Heart right ventricle (tissue), 16 donors: ENCODE measurements around the gene HPGDS. TPM values are rescaled to one million over a fixed set of nuclear protein-coding genes. Genes with fewer than 3 reads are reported as not detected.
A peak's percentile ranks its signal among the peaks of the same experiment; 100 is the strongest.
"Not testable (repeated sequence)": the region's sequence is repeated elsewhere in the genome, so short reads cannot be mapped to it uniquely, and the experiment has no call there.

Source experiments
- ATAC-seq, 8 donors: fragments of 200-7000 bp; cut with Tn5 transposase; one replicate each; pipeline ENCODE4 v1.9.1; 2020; ENCODE audit warnings: mild to moderate bottlenecking in 8 of 8, moderate library complexity in 8 of 8, moderate number of reproducible peaks in 1 of 8
- DNase-seq, 2 donors: peaks; one replicate each; pipeline ENCODE4 v3.0.0-alpha.2; 2020
- H3K27ac ChIP-seq, 10 donors: fragments of 200-600 bp; sonication (generic) in 2 of 10; one replicate each; pipeline versions ENCODE4 v1.5.0 to v1.8.0; 2020 to 2022; ENCODE audit warnings: mild to moderate bottlenecking in 3 of 10
- H3K27me3 ChIP-seq, 7 donors: fragments of 200-600 bp; one replicate each; pipeline ENCODE4 v1.8.0; 2021 to 2022; ENCODE audit warnings: mild to moderate bottlenecking in 2 of 7
- H3K36me3 ChIP-seq, 9 donors: fragments of 200-600 bp; sonication (generic) in 1 of 9; one replicate each; pipeline versions ENCODE4 v1.5.0 to v1.8.0; 2020 to 2022; ENCODE audit warnings: mild to moderate bottlenecking in 2 of 9
- H3K4me1 ChIP-seq, 9 donors: fragments of 200-600 bp; sonication (generic) in 1 of 9; one replicate each; pipeline versions ENCODE4 v1.5.0 to v1.8.0; 2020 to 2022; ENCODE audit warnings: mild to moderate bottlenecking in 4 of 9
- H3K4me3 ChIP-seq, 10 donors: fragments of 200-600 bp; sonication (generic) in 2 of 10; one replicate each; pipeline versions ENCODE4 v1.5.0 to v1.8.0; 2020 to 2022; ENCODE audit warnings: mild to moderate bottlenecking in 7 of 10, moderate library complexity in 2 of 10
- H3K9me3 ChIP-seq, 11 donors: fragments of 200-600 bp in 10 of 11; sonication (generic) in 2 of 11; one replicate each; pipeline versions ENCODE4 v1.5.0 to v1.8.0; 2013 to 2022; ENCODE audit warnings: mild to moderate bottlenecking in 2 of 11, control low read depth in 1 of 11, moderate library complexity in 1 of 11
- CTCF ChIP-seq, 9 donors: fragments of 200-600 bp; sonication (generic) in 2 of 9; IDR thresholded peaks; one replicate each; pipeline versions ENCODE4 v1.5.0 to v1.8.0; 2021 to 2022; ENCODE audit warnings: antibody characterized with exemption in 9 of 9, mild to moderate bottlenecking in 5 of 9, moderate library complexity in 1 of 9
- WGBS, 2 donors: extraction: QIAGEN DNeasy Blood & Tissue Kit; methylation state at CpG; one replicate each; pipeline ENCODE4 v1.1.7; 2013; ENCODE audit warnings: inconsistent platforms in 1 of 2; 5-methylcytosine and 5-hydroxymethylcytosine counted together
- intact Hi-C, 10 donors: fragments of 100-400 bp; cut with DNase I; formaldehyde crosslinking; loops; one replicate each; pipeline versions ENCODE4 v1.11.1 to v1.14.2; 2022
- polyA plus RNA-seq, 2 donors: library from polyadenylated mRNA; stranded (reverse); fragments of 200-250 nt; gene quantifications; one replicate each; pipeline ENCODE4 v1.2.3, GENCODE V29; 2013
- total RNA-seq, 10 donors: library from RNA; stranded (reverse); fragmentation: NEBNext Ultra II Directional in 3 of 10; extraction: Animal tissue kit (Norgen Biotek cat#: 25700) in 3 of 10; gene quantifications; one replicate each; pipeline versions ENCODE4 v1.2.1 to v1.2.4, GENCODE V29; 2021 to 2023
- donor health status: Arrhythmogenic right ventricular cardiomyopathy.
- donor health status: ischemic (EF 13 %, LVEDD 7.1; RV severe dilation, severe dysfunction).
- donor health status: healthy with polysubstance abuse.
- donor health status: DM: no; HTN: yes; CAD: no.
- donor health status: DM: no; HTN: no; CAD: no.
- donor health status: ischemic (EF 25% LVEDD 6.9; RV normal size, moderate dysfunction).
- donor health status: ischemic (EF 25% LVEDD 5.7; RV mildly dilated, moderate dysfunction).
- donor health status: healthy.
- donor health status: DM: yes; HTN: yes; CAD: no.
- donor health status: Ischemic cardiomyopathy.
- donor health status: ischemic (EF 35%, LVEDD 5.7; RV mildly dilated, moderate dysfunction).
- donor health status: nonischemic (EF 11% LVEDD 7.7; RV severe dilation, severe dysfunction).
- donor health status: DM: yes; HTN: yes; CAD: no.
- donor health status: PGD.
- donor health status: ischemic (EF 29% LVEDD 5.4; RV normal size, mild dysfunction).
- donor health status: nonischemic (EF 23%, LVEDD 6.1; RV moderate dilation, normal function).

HPGDS gene
- total and polyA plus RNA-seq, 12 donors = 0.13 to 3.0 (median 1.0) TPM

- 86 to 93% methylated on average over 5 of the region's 5 CpGs for WGBS, 2 donors
- H3K4me1 ChIP-seq = peaks cover 0 to 14% (median 0%) of the 10 kb centered on the region in 9 donors
- ATAC-seq (no peak), DNase-seq (no peak)
- H3K27ac ChIP-seq = no peak overlapping the region
- no peaks in the 10 kb centered on the region for H3K9me3 ChIP-seq
- intact Hi-C loops = no loop called here
- no peaks in the 10 kb centered on the region for H3K27me3 ChIP-seq
- H3K36me3 ChIP-seq = no peaks in the 10 kb centered on the region
- no peak for TF ChIP-seq CTCF (IDR thresholded peaks at IDR 0.05)
- H3K4me3 ChIP-seq = no peak overlapping the region
These were observed 1.8 kb upstream of the HPGDS start for GRCh38 chr4:94344457-94344856.

- WGBS, 2 donors = 87 to 94% methylated on average over 3 of the region's 3 CpGs
- Histone ChIP-seq H3K27ac (no peak overlapping the region), H3K4me1 (peaks cover 0 to 14% (median 0%) of the 10 kb centered on the region in 9 donors), H3K4me3 (peak overlapping the region in 2 of 10 donors; percentile 4 to 5), H3K36me3 (no peaks in the 10 kb centered on the region), H3K27me3 (no peaks in the 10 kb centered on the region), H3K9me3 (no peaks in the 10 kb centered on the region)
- ATAC-seq (no peak), DNase-seq (no peak)
- intact Hi-C loops = no loop called here
- TF ChIP-seq CTCF (IDR thresholded peaks at IDR 0.05) = no peak
These were observed 910 bp downstream of the HPGDS start for GRCh38 chr4:94341481-94342370.

GRCh38 chr4:94339779-94340178 is 2.9 kb downstream of the HPGDS start:
- Histone ChIP-seq H3K27ac (no peak overlapping the region), H3K27me3 (no peaks in the 10 kb centered on the region), H3K36me3 (no peaks in the 10 kb centered on the region), H3K4me3 (peak overlapping the region in 1 of 10 donors; percentile 6), H3K9me3 (no peaks in the 10 kb centered on the region), H3K4me1 (peaks cover 0 to 5% (median 4%) of the 10 kb centered on the region in 9 donors)
- intact Hi-C loops = loop anchor here in 3 of 10 donors (10.0 kb wide), 2 partner anchors 45 to 395 kb away; no protein-coding TSS in a partner anchor
- DNase-seq (no peak), ATAC-seq (peak in 1 of 8 donors; percentile 26)
- TF ChIP-seq CTCF (IDR thresholded peaks at IDR 0.05) = no peak
- 80 to 81% methylated on average over 9 of the region's 9 CpGs for WGBS, 2 donors

GRCh38 chr4:94338681-94339351 is 3.8 kb downstream of the HPGDS start:
- ATAC-seq = no peak
- intact Hi-C loops = loop anchor here in 3 of 10 donors (10.0 kb wide), 2 partner anchors 46 to 396 kb away; no protein-coding TSS in a partner anchor
- no peaks in the 10 kb centered on the region for H3K9me3 ChIP-seq
- no peaks in the 10 kb centered on the region for H3K27me3 ChIP-seq
- no peaks in the 10 kb centered on the region for H3K36me3 ChIP-seq
- 70 to 74% methylated on average over 4 of the region's 4 CpGs for WGBS, 2 donors
- H3K27ac ChIP-seq = no peak overlapping the region
- peaks cover 0 to 15% (median 6%) of the 10 kb centered on the region in 9 donors for H3K4me1 ChIP-seq
- DNase-seq = no peak
- H3K4me3 ChIP-seq = no peak overlapping the region
- TF ChIP-seq CTCF (IDR thresholded peaks at IDR 0.05) = no peak

- not testable (repeated sequence) for H3K27ac ChIP-seq, H3K27me3 ChIP-seq, H3K36me3 ChIP-seq, DNase-seq, H3K4me3 ChIP-seq, H3K9me3 ChIP-seq, ATAC-seq
- intact Hi-C loops = loop anchor here in 3 of 10 donors (10.0 kb wide), 2 partner anchors 48 to 398 kb away; no protein-coding TSS in a partner anchor
- H3K4me1 ChIP-seq = peaks cover 0 to 17% (median 6%) of the 10 kb centered on the region in 9 donors
- WGBS, 2 donors = 93 to 94% methylated on average over 5 of the region's 5 CpGs
These were observed 5.8 kb downstream of the HPGDS start for GRCh38 chr4:94336791-94337190.
